Measurements from ENCODE around the gene ITM2C. TPM values are rescaled to one million over a fixed set of nuclear protein-coding genes. Genes with fewer than 3 reads are reported as not detected.

Gene ITM2C
- total RNA-seq, 1 experiment from 2014 or later, result 21.9 TPM

- POLR2A ChIA-PET, result interaction anchor here (0.6 to 1.6 kb wide), 3 partner anchors 23 to 92 kb away, joined by 3 to 5 read pairs (median 3); no protein-coding TSS in a partner anchor
- TF ChIP-seq CTCF (IDR thresholded peaks at IDR 0.05; ENCODE audit: unreplicated experiment), result no peak
- H3K4me3 Mint-ChIP-seq (ENCODE audit: unreplicated experiment), result no peak overlapping the region
- H3K9me3 Mint-ChIP-seq (ENCODE audit: unreplicated experiment), result no peaks in the 10 kb centered on the region
- H3K4me1 Mint-ChIP-seq (ENCODE audit: insufficient read depth, unreplicated experiment), result no peaks in the 10 kb centered on the region
- no peak for DNase-seq (ENCODE audit: unreplicated experiment)
- no peak overlapping the region for H3K27ac Mint-ChIP-seq (ENCODE audit: low read depth, unreplicated experiment)
- intact Hi-C loops (cut with micrococcal nuclease), result no loop called here
- CTCF ChIA-PET, result interaction anchor here (0.5 to 2.4 kb wide), 3 partner anchors 40 to 108 kb away, joined by 5 to 10 read pairs (median 7); no protein-coding TSS in a partner anchor
- no peaks in the 10 kb centered on the region for H3K36me3 Mint-ChIP-seq (ENCODE audit: insufficient read depth, unreplicated experiment)
- no TSS peak for BruUV-seq (replicated peaks)
- peaks cover 19% of the 10 kb centered on the region for H3K27me3 Mint-ChIP-seq (ENCODE audit: insufficient read depth, unreplicated experiment)
Observed at GRCh38 chr2:230895536-230896345, 31.0 kb downstream of the ITM2C start.

- no peak for TF ChIP-seq CTCF (IDR thresholded peaks at IDR 0.05; ENCODE audit: unreplicated experiment)
- Mint-ChIP-seq H3K27ac (ENCODE audit: low read depth, unreplicated experiment) (no peak overlapping the region), H3K4me1 (ENCODE audit: insufficient read depth, unreplicated experiment) (no peaks in the 10 kb centered on the region), H3K36me3 (ENCODE audit: insufficient read depth, unreplicated experiment) (no peaks in the 10 kb centered on the region), H3K27me3 (ENCODE audit: insufficient read depth, unreplicated experiment) (peaks cover 27% of the 10 kb centered on the region), H3K9me3 (ENCODE audit: unreplicated experiment) (no peaks in the 10 kb centered on the region), H3K4me3 (ENCODE audit: unreplicated experiment) (no peak overlapping the region)
- no peak for DNase-seq (ENCODE audit: unreplicated experiment)
- POLR2A ChIA-PET, result interaction anchor here (0.6 to 1.6 kb wide), 2 partner anchors 91 to 304 kb away, joined by 3 to 4 read pairs; no protein-coding TSS in a partner anchor
- no TSS peak for BruUV-seq (replicated peaks)
- CTCF ChIA-PET, result interaction anchor here (0.6 to 8.3 kb wide), 6 partner anchors 67 to 108 kb away, joined by 3 to 93 read pairs (median 6); no protein-coding TSS in a partner anchor
- intact Hi-C loops (cut with micrococcal nuclease), result no loop called here
Observed at GRCh38 chr2:230896346-230897115, 31.8 kb downstream of the ITM2C start.

- no peaks in the 10 kb centered on the region for H3K9me3 Mint-ChIP-seq (ENCODE audit: unreplicated experiment)
- intact Hi-C loops (cut with micrococcal nuclease), result no loop called here
- H3K27me3 Mint-ChIP-seq (ENCODE audit: insufficient read depth, unreplicated experiment), result peaks cover 33% of the 10 kb centered on the region
- no peak overlapping the region for H3K4me3 Mint-ChIP-seq (ENCODE audit: unreplicated experiment)
- no peaks in the 10 kb centered on the region for H3K36me3 Mint-ChIP-seq (ENCODE audit: insufficient read depth, unreplicated experiment)
- H3K4me1 Mint-ChIP-seq (ENCODE audit: insufficient read depth, unreplicated experiment), result no peaks in the 10 kb centered on the region
- DNase-seq (ENCODE audit: unreplicated experiment), result no peak
- ChIA-PET POLR2A (no interaction called here), CTCF (interaction anchor here (0.7 to 8.3 kb wide), 5 partner anchors 10 to 88 kb away, joined by 3 to 93 read pairs (median 5); no protein-coding TSS in a partner anchor)
- no TSS peak for BruUV-seq (replicated peaks)
- no peak overlapping the region for H3K27ac Mint-ChIP-seq (ENCODE audit: low read depth, unreplicated experiment)
- TF ChIP-seq CTCF (IDR thresholded peaks at IDR 0.05; ENCODE audit: unreplicated experiment), result no peak
Observed at GRCh38 chr2:230898016-230898712, 33.4 kb downstream of the ITM2C start.
